CD4-positive, alpha-beta T cell treated with Interleukin-2 at 100 ng/mL for 4 hours (primary cell): ENCODE measurements around the gene XAF1.
"Not testable (repeated sequence)": the region's sequence is repeated elsewhere in the genome, so short reads cannot be mapped to it uniquely, and the experiment has no call there.

ENCODE experiments used
- DNase-seq: peaks from one replicate; pipeline ENCODE4 v3.0.0-alpha.2; 2020; ENCODE audit warnings: low spot score

Gene XAF1

GRCh38 chr17:6811510-6811909, 55.7 kb downstream of the XAF1 start:
- DNase-seq, result no peak

- no peak for DNase-seq
These were observed 56.4 kb downstream of the XAF1 start for GRCh38 chr17:6812295-6812694.

GRCh38 chr17:6815775-6816174, 59.9 kb downstream of the XAF1 start:
- no peak for DNase-seq

GRCh38 chr17:6816368-6816767, 60.5 kb downstream of the XAF1 start:
- not testable (repeated sequence) for DNase-seq

- DNase-seq, result no peak
These were observed 63.1 kb downstream of the XAF1 start for GRCh38 chr17:6818938-6819337.

GRCh38 chr17:6823011-6823442, 67.2 kb downstream of the XAF1 start:
- DNase-seq, result no peak
